Esophagus (tissue), 2 donors: ENCODE data around the gene ZNHIT3. TPM values are rescaled to one million over a fixed set of nuclear protein-coding genes. Genes with fewer than 3 reads are reported as not detected.

Experiments
- H3K27ac ChIP-seq, 2 donors: one replicate each; pipeline ENCODE4 v1.5.1; 2013; ENCODE audit warnings: low read depth in 2 of 2, mild to moderate bottlenecking in 2 of 2, inconsistent platforms in 1 of 2, low read length in 1 of 2, moderate library complexity in 1 of 2
- H3K27me3 ChIP-seq, 2 donors: one replicate each; pipeline ENCODE4 v1.6.1; 2013; ENCODE audit warnings: low read length in 2 of 2, control low read depth in 1 of 2, mild to moderate bottlenecking in 1 of 2; ENCODE audit not compliant: insufficient read depth in 2 of 2, control insufficient read depth in 1 of 2
- H3K36me3 ChIP-seq, 2 donors: one replicate each; pipeline ENCODE4 v1.6.1; 2013; ENCODE audit warnings: low read length in 1 of 2; ENCODE audit not compliant: control insufficient read depth in 2 of 2, insufficient read depth in 2 of 2
- H3K4me1 ChIP-seq, 2 donors: one replicate each; pipeline ENCODE4 v1.6.1; 2013; ENCODE audit warnings: low read length in 1 of 2; ENCODE audit not compliant: control insufficient read depth in 2 of 2, insufficient read depth in 2 of 2
- H3K4me3 ChIP-seq, 2 donors: one replicate each; pipeline ENCODE4 v1.5.1; 2013; ENCODE audit warnings: low read length in 2 of 2, mild to moderate bottlenecking in 2 of 2, low read depth in 1 of 2, moderate library complexity in 1 of 2
- H3K9me3 ChIP-seq, 2 donors: one replicate each; pipeline ENCODE4 v1.6.1; 2013; ENCODE audit warnings: mild to moderate bottlenecking in 2 of 2, low read depth in 1 of 2, low read length in 1 of 2, moderate library complexity in 1 of 2; ENCODE audit not compliant: control insufficient read depth in 2 of 2, insufficient read depth in 1 of 2
- WGBS, 2 donors: extraction: QIAGEN DNeasy Blood & Tissue Kit; methylation state at CpG; one replicate each; pipeline ENCODE4 v1.1.7; 2013; 5-methylcytosine and 5-hydroxymethylcytosine counted together
- polyA plus RNA-seq, 2 donors: library from polyadenylated mRNA; stranded (reverse); fragments of 200-250 nt; gene quantifications; one replicate each; pipeline ENCODE4 v1.2.3, GENCODE V29; 2013
- donor health status: healthy with polysubstance abuse.
- donor health status: Bipolar disorder and iron deficiency.

The ZNHIT3 gene
- polyA plus RNA-seq, 2 donors = 14.7 to 37.0 TPM

DNA sequence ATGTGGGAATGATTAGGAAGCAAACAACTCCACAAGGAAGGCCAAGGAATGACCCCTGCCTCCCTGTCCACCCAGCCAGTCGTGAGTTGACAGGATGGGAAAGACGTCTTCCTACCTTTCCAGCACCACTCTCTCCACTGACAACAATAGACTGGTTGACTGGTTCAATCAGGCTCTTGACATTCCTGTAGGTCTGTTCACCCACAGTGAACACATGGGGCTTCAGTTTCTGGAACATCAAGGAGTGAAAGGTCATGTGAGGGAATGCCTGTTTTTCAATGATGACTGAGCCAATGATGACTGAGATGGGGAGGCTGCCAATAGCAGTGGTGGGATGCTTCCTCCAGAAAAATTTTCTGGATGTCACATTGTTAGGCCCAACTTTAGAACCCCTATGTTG is 38.6 kb downstream of the ZNHIT3 start:
- no peak overlapping the region for H3K27ac ChIP-seq
- H3K4me1 ChIP-seq = no peaks in the 10 kb centered on the region
- WGBS, 2 donors = 83 to 93% methylated on average over 2 of the region's 2 CpGs
- no peaks in the 10 kb centered on the region for H3K9me3 ChIP-seq
- no peaks in the 10 kb centered on the region for H3K27me3 ChIP-seq
- H3K4me3 ChIP-seq = no peak overlapping the region
- H3K36me3 ChIP-seq = peaks cover 0 to 23% of the 10 kb centered on the region in 2 donors

DNA sequence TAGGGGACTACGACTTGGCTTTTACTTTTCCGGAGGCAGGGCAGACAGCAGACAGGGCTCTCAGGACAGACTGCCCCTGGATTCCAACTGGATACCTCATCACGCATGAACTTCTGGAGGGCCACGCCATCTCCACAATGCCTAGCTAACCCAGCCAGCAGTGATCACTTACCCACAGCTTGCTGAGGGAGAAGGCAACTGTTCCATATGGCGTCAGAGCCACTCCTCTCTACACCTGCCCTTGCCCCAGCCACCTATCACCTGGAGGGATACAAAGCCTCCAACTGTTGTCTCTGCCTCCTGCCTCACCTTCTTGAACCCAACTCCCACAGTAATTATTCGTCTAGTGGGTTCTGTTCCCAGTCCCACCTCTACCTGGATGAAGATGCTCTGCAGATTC is 39.4 kb downstream of the ZNHIT3 start:
- Histone ChIP-seq H3K4me1 (no peaks in the 10 kb centered on the region), H3K27ac (no peak overlapping the region), H3K4me3 (no peak overlapping the region), H3K27me3 (no peaks in the 10 kb centered on the region), H3K9me3 (no peaks in the 10 kb centered on the region), H3K36me3 (peaks cover 0 to 23% of the 10 kb centered on the region in 2 donors)
- 96 to 98% methylated on average over 6 of the region's 6 CpGs for WGBS, 2 donors

DNA sequence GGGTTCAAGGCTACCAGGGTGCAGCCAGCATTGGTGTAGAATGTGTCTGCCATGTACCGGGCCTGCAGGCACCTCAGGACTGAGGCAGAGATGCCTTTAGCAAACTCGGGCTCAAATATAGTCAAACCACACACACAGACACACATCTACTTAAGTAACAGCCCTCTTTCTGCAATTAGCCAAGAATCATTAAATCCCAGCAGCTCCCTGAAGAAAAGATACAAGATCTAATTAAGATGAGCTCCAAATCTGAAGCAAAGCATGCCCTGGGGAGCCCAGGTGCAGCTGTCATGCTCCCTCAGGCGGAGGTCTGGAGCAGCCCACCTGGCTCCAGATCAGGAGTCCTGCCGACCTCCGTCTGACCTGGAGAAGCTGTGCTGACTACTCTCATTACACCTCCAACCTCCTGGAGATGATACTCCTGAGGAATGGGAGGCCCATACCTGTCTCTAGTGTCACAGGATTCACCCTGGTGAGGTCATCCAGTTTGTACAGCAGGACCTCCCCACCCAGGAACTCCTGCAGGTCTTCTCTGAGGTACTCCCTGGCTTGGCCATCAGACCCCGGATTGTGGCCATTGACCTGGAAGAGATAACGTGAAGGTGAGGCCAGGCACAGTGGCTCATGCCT is 41.3 kb downstream of the ZNHIT3 start:
- H3K9me3 ChIP-seq = no peaks in the 10 kb centered on the region
- H3K4me1 ChIP-seq = no peaks in the 10 kb centered on the region
- H3K4me3 ChIP-seq = no peak overlapping the region
- H3K27ac ChIP-seq = no peak overlapping the region
- peaks cover 3 to 32% of the 10 kb centered on the region in 2 donors for H3K36me3 ChIP-seq
- whole genome bisulfite sequencing, 2 donors = 94 to 99% methylated on average over 7 of the region's 7 CpGs
- H3K27me3 ChIP-seq = no peaks in the 10 kb centered on the region

DNA sequence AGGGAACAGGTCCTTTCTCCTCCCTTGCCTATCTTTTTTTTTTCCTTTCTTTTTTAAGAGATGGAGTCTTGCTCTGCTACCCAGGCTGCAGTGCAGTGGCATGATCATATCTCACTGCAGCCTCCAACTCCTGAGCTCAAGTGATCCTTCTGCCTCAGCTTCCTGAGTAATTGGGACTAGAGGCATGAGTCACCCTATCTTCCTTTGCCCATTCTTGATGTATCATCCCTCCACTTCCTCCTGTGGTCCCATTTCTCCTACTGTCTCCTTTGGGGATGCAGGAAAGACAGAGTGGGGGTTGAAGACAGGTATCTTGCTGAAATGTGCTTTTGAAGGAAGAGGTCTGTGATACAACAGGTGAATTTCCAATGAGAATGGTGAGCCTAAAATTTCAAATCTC is 42.6 kb downstream of the ZNHIT3 start:
- Histone ChIP-seq H3K27me3 (no peaks in the 10 kb centered on the region), H3K36me3 (peaks cover 3 to 38% of the 10 kb centered on the region in 2 donors), H3K4me3 (no peak overlapping the region), H3K9me3 (no peaks in the 10 kb centered on the region), H3K27ac (no peak overlapping the region), H3K4me1 (peaks cover 0 to 4% of the 10 kb centered on the region in 2 donors)

DNA sequence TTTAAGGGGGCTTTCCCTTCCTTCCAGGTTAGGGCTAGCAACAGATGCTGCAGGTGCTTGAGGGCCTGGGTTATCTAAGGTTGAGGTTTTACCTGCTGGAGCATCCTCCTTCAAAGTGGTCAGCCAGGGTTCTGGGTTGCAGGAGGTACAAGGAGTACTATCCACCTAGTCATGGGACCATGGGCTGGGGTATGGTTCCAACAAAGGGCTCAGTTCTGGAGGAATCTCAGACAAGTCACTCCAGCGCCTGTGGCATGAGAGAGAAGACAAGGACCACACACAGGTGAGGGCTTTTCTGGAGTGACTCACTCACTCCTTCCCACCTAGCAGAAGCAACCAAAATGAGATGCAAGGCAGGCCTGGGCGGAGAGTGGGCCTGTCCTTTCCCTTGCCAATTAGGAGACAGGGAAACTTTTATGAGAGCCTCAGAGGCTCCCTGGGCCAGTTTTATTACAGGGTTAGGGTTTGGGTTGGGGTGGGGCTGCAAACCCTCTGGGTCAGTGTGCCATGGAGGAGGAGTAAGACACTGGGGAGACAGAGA is 46.0 kb downstream of the ZNHIT3 start:
- Histone ChIP-seq H3K27ac (peak overlapping the region in 1 of 2 donors; percentile 58), H3K36me3 (peaks cover 3 to 20% of the 10 kb centered on the region in 2 donors)
- 55 to 68% methylated on average over 2 of the region's 2 CpGs for WGBS, 2 donors

DNA sequence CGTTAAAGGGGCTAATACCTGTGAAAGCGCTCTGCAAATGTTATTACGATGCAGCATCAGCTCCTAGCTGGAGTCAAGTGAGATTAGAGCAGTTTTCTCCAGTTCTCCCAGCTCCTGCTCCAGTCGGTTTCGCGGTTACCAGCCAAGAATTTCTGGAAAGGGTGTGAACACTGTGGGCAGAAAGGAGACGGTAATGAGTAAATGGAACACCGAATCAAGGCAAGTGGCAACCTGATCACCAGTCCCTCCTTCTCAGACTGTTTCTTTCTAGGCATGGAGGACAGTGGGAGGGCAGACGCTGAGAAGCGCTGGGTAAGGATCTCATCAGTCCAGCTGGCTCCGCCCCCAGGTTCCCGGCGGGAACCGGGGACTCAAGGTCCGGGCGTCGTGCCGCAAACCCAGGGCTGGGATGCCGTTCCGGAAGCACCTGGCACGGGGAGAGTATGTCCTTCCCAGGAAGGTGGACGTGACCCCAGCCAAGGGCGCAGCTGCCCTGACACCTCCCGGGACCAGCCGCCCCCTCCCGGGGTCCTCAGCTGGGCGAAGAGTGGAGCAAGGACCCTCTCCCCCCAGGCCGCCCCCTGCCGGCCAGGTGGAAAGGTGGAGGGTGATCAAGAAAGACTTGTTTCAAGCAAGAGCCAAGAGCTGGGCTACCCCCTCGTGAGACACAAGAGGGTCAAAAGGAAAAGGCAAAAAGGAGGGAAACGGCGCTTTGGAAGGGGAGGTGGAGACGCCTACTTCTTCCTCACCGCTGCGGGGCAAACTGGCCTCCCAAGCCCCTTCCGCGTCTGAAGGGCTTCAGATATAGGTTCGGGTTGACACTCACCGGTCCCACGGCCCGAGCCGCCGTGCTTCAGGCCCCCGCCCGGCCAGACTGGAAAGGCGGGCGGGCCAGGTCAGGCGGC is 47.7 kb downstream of the ZNHIT3 start:
- Histone ChIP-seq H3K27me3 (no peaks in the 10 kb centered on the region), H3K4me1 (peaks cover 0 to 4% of the 10 kb centered on the region in 2 donors), H3K27ac (peak overlapping the region; percentile 94 to 99), H3K9me3 (no peaks in the 10 kb centered on the region), H3K36me3 (peaks cover 3 to 15% of the 10 kb centered on the region in 2 donors), H3K4me3 (peak overlapping the region; percentile 73 to 98)
- WGBS, 2 donors = 6% methylated on average over 48 of the region's 48 CpGs

More for the DNA sequence above, 46.0 kb downstream of the ZNHIT3 start:
- Histone ChIP-seq H3K4me3 (no peak overlapping the region), H3K4me1 (peaks cover 0 to 4% of the 10 kb centered on the region in 2 donors), H3K9me3 (no peaks in the 10 kb centered on the region), H3K27me3 (no peaks in the 10 kb centered on the region)

DNA sequence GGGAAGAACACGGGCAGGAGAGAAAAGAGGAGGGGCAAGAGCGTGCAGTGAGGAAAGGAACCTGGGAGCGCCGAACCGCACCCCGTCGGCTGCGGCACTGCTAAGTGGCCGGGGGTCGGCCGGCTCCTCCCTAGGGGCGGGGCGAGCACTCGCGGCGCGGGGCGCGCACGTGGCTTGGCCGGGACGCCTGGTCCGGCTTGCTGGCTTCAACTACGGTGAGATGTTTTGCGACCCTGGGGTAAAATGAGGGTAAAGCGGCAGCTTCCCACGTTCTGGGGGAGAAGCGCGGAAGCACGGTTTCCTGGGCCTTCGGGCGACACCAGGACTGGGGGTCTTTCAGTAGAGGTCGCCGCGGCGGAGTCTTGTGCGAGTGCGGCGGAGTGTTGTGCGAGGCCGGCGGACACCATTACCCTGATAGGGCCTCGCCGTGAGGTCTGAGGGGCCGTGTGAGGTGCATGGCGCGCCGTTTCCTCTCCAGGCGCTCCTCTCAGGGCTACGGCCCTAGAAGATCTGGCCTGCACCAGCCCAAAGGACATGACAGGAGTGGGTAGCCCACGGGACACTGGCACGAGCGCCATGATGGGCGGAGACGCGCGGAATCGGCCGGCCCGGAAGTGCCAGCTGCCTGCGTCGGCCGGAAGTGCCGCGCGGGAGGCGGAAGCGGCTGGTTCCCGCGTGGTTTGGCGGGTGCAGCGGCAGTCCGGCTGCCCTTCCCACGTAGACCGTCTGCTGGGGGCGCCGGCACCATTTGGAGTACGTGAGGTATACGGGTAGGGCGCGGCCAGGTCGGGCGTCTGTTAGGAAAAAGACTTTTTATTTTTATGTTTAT is 48.6 kb downstream of the ZNHIT3 start, which contains the start of the genes MYO19 and PIGW:
Gene MYO19, minus strand, starts transcription at position 29 of the 829 bp plus-strand sequence. CDS start 2,330 bp downstream, outside the sequence.
Gene PIGW, plus strand, starts transcription at position 148 of the 829 bp plus-strand sequence. CDS start 2,115 bp downstream, outside the sequence.
- Histone ChIP-seq H3K27ac (peak within 1 kb of the TSS; percentile 94 to 99), H3K27me3 (no peaks in the 10 kb centered on the region), H3K4me3 (peak within 1 kb of the TSS; percentile 73 to 98), H3K4me1 (peaks cover 0 to 4% of the 10 kb centered on the region in 2 donors), H3K36me3 (peaks cover 3 to 15% of the 10 kb centered on the region in 2 donors), H3K9me3 (no peaks in the 10 kb centered on the region)
- WGBS, 2 donors = 0% methylated on average over 83 of the region's 83 CpGs

DNA sequence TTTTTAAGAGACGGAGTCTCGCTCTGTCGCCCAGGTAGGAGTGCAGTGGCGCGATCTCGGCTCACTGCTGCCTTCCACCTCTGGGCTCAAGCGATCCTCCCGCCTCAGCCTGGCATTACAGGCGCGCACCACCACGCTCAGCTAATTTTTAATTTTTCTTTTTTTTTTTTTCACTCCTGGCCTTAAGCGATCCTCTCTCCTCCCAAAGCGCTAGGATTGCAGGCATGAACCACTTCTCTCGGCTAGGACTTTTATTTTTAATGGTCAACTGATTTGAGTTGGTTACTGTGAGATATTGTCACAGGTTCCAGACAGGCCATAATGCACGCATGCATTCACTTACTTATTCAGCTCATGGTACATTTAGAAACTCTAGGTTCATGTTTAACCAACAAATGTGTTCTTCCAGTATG is 49.2 kb downstream of the ZNHIT3 start:
- Histone ChIP-seq H3K9me3 (no peaks in the 10 kb centered on the region), H3K27me3 (no peaks in the 10 kb centered on the region), H3K27ac (peak overlapping the region; percentile 94 to 99), H3K4me1 (peaks cover 0 to 4% of the 10 kb centered on the region in 2 donors), H3K4me3 (peak overlapping the region; percentile 73 to 98), H3K36me3 (peaks cover 3 to 15% of the 10 kb centered on the region in 2 donors)
- 12% methylated on average over 15 of the region's 15 CpGs for WGBS, 2 donors

DNA sequence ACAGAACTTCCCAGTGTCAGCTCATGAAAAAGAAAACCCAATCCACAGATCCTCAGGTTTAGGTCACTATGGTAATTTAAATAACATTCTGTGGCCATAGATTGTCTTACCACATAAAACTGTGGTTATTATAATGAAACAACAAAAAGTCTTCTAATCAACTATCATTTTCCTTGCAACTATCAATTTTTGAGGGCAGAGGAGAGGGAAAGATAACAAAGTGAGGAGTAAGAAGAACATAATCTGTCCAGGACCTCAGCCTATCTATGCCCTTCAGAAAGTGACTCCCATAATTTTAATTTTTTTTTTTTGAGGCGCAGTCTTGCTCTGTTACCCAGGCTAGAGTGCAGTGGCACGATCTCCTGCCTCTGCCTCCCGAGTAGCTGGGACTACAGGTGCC is 54.2 kb downstream of the ZNHIT3 start:
- Histone ChIP-seq H3K4me3 (no peak overlapping the region), H3K27me3 (no peaks in the 10 kb centered on the region), H3K36me3 (no peaks in the 10 kb centered on the region), H3K4me1 (no peaks in the 10 kb centered on the region), H3K9me3 (no peaks in the 10 kb centered on the region), H3K27ac (no peak overlapping the region)
- 98 to 99% methylated on average over 3 of the region's 3 CpGs for WGBS, 2 donors
